Fibroblast of lung (primary cell): ENCODE data around the gene FUT8. TPM values are rescaled to one million over a fixed set of nuclear protein-coding genes. Genes with fewer than 3 reads are reported as not detected.

ENCODE experiments used
- DNase-seq, 2 donors: peaks; one replicate each; pipeline versions ENCODE4 v3.0.0 to v3.0.0-alpha.2; 2010; ENCODE audit warnings: low read depth in 2 of 2
- H2AFZ ChIP-seq: 2 replicates; pipeline ENCODE4 v1.5.1; 2012; ENCODE audit warnings: low read length, control low read depth, inconsistent platforms
- H3K27ac ChIP-seq: 2 replicates; pipeline ENCODE4 v1.5.1; 2011; ENCODE audit warnings: low read length, control low read depth; ENCODE audit not compliant: insufficient read depth
- H3K27me3 ChIP-seq: 2 replicates; pipeline ENCODE4 v1.5.1; 2011; ENCODE audit warnings: mild to moderate bottlenecking, low read length; ENCODE audit not compliant: control insufficient read depth, insufficient read depth
- H3K36me3 ChIP-seq: 2 replicates; pipeline ENCODE4 v1.5.1; 2011; ENCODE audit warnings: low read length; ENCODE audit not compliant: control insufficient read depth, insufficient read depth
- H3K4me1 ChIP-seq: 2 replicates; pipeline ENCODE4 v1.5.1; 2011; ENCODE audit warnings: low read length; ENCODE audit not compliant: control insufficient read depth, insufficient read depth; ENCODE audit errors: extremely low read depth
- H3K4me2 ChIP-seq: 2 replicates; pipeline ENCODE4 v1.5.1; 2011; ENCODE audit warnings: low read length, control low read depth; ENCODE audit not compliant: insufficient read depth; ENCODE audit errors: extremely low read depth
- H3K4me3 ChIP-seq, 4 experiments: fragments of 200-600 bp in 1 of 4; sonication (generic) in 1 of 4; replicated peaks in 1 of 4; 2 replicates each; pipeline ENCODE4 v1.5.1; 2011 to 2016; ENCODE audit warnings: low read length in 4 of 4, low read depth in 3 of 4, mild to moderate bottlenecking in 3 of 4, control low read depth in 2 of 4, inconsistent platforms in 1 of 4, mixed read lengths in 1 of 4; ENCODE audit not compliant: insufficient read depth in 1 of 4; ENCODE audit errors: control extremely low read depth in 1 of 4
- H3K79me2 ChIP-seq: 2 replicates; pipeline ENCODE4 v1.5.1; 2012; ENCODE audit warnings: mild to moderate bottlenecking, low read length, inconsistent platforms; ENCODE audit not compliant: control insufficient read depth, insufficient read depth
- H3K9ac ChIP-seq: 2 replicates; pipeline ENCODE4 v1.5.1; 2011; ENCODE audit warnings: mild to moderate bottlenecking, low read length, control low read depth; ENCODE audit not compliant: insufficient read depth
- H3K9me3 ChIP-seq: 2 replicates; pipeline ENCODE4 v1.5.1; 2012; ENCODE audit warnings: low read depth, low read length; ENCODE audit not compliant: control insufficient read depth, insufficient read depth
- H4K20me1 ChIP-seq: 2 replicates; pipeline ENCODE4 v1.5.1; 2011; ENCODE audit warnings: low read length; ENCODE audit not compliant: control insufficient read depth, insufficient read depth; ENCODE audit errors: extremely low read depth
- EZH2 ChIP-seq: IDR thresholded peaks from 2 replicates; pipeline ENCODE4 v1.5.1; 2012; ENCODE audit warnings: low read length, control low read depth, mild to moderate bottlenecking; ENCODE audit errors: missing control alignments
- polyA plus RNA-seq, 2 donors: library from polyadenylated mRNA; depleted of rRNA in 1 of 2; stranded (reverse) in 1 of 2; unstranded in 1 of 2; fragments of >200 nt; gene quantifications; 2 replicates each; pipeline ENCODE4 v1.2.1, GENCODE V29; 2011 to 2012; ENCODE audit warnings: missing spikeins in 1 of 2
- total RNA-seq: library from RNA; depleted of rRNA; stranded (reverse); fragments of >200 nt; gene quantifications from 2 replicates; pipeline ENCODE4 v1.2.1, GENCODE V29; 2014
- TF ChIP-seq, protein P1 (sequence below), 2 donors: IDR thresholded peaks in 1 of 2; conservative IDR thresholded peaks in 1 of 2; 1 replicate in 1 of 2; 2 replicates in 1 of 2; pipeline ENCODE4 v1.5.1; 2011 to 2012; ENCODE audit warnings: low read length in 2 of 2, control low read depth in 1 of 2, inconsistent platforms in 1 of 2, low read depth in 1 of 2, mild to moderate bottlenecking in 1 of 2

Gene FUT8
- total and polyA plus RNA-seq, 2 donors (not counting 1 experiment from before 2014, with no cell fraction given) = 51.4 to 95.8 TPM

DNA sequence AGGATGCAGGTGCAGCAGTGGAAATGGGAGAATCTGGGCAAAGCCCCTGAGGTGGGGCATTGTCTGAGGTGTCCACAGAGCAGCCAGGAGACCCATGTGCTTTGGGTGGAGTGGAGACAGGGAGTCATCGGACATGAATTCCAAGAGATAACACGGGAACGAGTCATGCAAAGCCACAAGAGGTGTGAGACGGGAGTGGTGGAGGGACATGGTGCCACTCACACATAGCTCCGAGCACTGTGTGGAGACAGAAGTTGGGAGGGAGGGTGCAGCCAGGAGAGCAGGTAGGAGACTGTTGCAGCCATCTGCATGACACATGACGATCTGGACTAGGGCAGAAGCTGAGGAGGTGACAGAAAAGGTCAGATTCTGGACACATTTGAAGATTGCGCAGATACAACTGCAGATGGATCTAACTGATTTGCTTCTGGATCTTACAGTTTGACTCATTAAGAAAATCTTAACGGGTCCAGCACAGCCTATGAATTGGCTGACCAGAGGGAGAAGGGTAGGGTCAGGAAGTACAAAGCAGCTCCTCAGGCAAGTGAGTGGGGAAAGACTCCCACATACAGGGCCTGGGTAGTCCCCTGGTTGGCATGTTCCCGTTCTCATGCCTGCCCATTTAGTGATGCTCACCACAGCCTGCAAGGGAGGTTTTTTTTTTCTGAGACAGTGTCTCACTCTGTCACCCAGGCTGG, 379.8 kb downstream of the FUT8 start:
- Histone ChIP-seq H4K20me1 (no peaks in the 10 kb centered on the region), H3K9me3 (no peaks in the 10 kb centered on the region), H3K4me3 (no peak overlapping the region), H3K36me3 (no peaks in the 10 kb centered on the region), H3K9ac (no peak overlapping the region), H3K4me2 (peak overlapping the region; percentile 19), H3K27ac (no peak overlapping the region), H3K4me1 (peaks cover 2% of the 10 kb centered on the region), H3K79me2 (no peaks in the 10 kb centered on the region), H3K27me3 (no peaks in the 10 kb centered on the region), H2AFZ (no peak overlapping the region)
- no peak for TF ChIP-seq EZH2
- TF ChIP-seq, protein P1, sequence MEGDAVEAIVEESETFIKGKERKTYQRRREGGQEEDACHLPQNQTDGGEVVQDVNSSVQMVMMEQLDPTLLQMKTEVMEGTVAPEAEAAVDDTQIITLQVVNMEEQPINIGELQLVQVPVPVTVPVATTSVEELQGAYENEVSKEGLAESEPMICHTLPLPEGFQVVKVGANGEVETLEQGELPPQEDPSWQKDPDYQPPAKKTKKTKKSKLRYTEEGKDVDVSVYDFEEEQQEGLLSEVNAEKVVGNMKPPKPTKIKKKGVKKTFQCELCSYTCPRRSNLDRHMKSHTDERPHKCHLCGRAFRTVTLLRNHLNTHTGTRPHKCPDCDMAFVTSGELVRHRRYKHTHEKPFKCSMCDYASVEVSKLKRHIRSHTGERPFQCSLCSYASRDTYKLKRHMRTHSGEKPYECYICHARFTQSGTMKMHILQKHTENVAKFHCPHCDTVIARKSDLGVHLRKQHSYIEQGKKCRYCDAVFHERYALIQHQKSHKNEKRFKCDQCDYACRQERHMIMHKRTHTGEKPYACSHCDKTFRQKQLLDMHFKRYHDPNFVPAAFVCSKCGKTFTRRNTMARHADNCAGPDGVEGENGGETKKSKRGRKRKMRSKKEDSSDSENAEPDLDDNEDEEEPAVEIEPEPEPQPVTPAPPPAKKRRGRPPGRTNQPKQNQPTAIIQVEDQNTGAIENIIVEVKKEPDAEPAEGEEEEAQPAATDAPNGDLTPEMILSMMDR (conservative IDR thresholded peaks at IDR 0.05 in 1 of 2, IDR thresholded peaks at IDR 0.05 in 1 of 2; ENCODE audit: low read depth in 1 of 2, low read length in 2 of 2) = no peak
- peak in 1 of 2 donors; percentile 66 for DNase-seq
